Rectal smooth muscle tissue (tissue), 1 donor: Measurements from ENCODE around the gene USP13.
A peak's percentile ranks its signal among the peaks of the same experiment; 100 is the strongest.

Experiments used
- H3K27ac ChIP-seq: one replicate; pipeline ENCODE4 v1.7.0; 2013; ENCODE audit warnings: low read depth, low read length, inconsistent platforms
- H3K27me3 ChIP-seq: one replicate; pipeline ENCODE4 v1.7.0; 2013; ENCODE audit warnings: low read length; ENCODE audit not compliant: control insufficient read depth, insufficient read depth
- H3K36me3 ChIP-seq: one replicate; pipeline ENCODE4 v1.7.0; 2013; ENCODE audit warnings: low read length; ENCODE audit not compliant: control insufficient read depth, insufficient read depth
- H3K4me1 ChIP-seq: one replicate; pipeline ENCODE4 v1.7.0; 2013; ENCODE audit warnings: low read length; ENCODE audit not compliant: control insufficient read depth, insufficient read depth
- H3K4me3 ChIP-seq: one replicate; pipeline ENCODE4 v1.7.0; 2013; ENCODE audit warnings: low read length
- H3K9ac ChIP-seq: one replicate; pipeline ENCODE4 v1.7.0; 2013; ENCODE audit warnings: low read length

Gene USP13, protein sequence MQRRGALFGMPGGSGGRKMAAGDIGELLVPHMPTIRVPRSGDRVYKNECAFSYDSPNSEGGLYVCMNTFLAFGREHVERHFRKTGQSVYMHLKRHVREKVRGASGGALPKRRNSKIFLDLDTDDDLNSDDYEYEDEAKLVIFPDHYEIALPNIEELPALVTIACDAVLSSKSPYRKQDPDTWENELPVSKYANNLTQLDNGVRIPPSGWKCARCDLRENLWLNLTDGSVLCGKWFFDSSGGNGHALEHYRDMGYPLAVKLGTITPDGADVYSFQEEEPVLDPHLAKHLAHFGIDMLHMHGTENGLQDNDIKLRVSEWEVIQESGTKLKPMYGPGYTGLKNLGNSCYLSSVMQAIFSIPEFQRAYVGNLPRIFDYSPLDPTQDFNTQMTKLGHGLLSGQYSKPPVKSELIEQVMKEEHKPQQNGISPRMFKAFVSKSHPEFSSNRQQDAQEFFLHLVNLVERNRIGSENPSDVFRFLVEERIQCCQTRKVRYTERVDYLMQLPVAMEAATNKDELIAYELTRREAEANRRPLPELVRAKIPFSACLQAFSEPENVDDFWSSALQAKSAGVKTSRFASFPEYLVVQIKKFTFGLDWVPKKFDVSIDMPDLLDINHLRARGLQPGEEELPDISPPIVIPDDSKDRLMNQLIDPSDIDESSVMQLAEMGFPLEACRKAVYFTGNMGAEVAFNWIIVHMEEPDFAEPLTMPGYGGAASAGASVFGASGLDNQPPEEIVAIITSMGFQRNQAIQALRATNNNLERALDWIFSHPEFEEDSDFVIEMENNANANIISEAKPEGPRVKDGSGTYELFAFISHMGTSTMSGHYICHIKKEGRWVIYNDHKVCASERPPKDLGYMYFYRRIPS

DNA sequence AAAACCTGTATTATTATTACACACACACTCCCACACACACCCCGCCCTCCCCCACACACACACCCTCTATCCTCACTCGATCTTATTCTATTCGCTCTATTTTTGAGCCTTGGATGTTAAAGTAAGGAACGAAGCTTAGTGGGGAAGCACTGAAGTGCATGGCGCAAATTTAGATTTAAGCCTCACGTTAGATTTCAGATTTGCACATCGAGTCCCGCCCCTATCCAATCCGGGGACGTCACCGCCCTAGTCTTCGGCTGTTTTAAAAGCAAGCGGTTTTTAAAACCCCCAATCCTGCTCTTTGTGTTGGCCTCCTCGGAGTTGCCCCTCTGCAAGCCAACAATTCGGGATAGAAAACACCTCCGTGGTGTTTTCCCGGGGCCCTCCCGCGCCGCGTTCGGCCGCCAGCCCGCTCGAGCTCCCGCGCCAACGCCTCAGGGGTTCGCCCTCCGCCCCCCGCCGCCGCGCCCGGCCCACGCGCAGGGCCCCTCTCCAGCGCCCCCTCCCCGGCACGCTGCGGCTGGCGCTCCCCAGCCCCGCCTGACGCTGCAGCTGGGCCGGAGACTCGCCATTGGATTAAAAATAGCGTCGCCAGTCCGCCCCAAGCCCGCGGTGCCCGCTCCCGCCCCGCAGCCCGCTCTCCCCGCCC, at the start of gene USP13:
Gene USP13, plus strand, starts transcription at position 594 of the 649 bp plus-strand sequence. CDS start 186 bp downstream, outside the sequence.
- Histone ChIP-seq H3K27me3 (no peaks in the 10 kb centered on the region), H3K27ac (peak within 1 kb of the TSS; percentile 93), H3K4me1 (peaks cover 3% of the 10 kb centered on the region), H3K4me3 (peak within 1 kb of the TSS; percentile 94), H3K36me3 (no peaks in the 10 kb centered on the region), H3K9ac (peak within 1 kb of the TSS; percentile 49)

DNA sequence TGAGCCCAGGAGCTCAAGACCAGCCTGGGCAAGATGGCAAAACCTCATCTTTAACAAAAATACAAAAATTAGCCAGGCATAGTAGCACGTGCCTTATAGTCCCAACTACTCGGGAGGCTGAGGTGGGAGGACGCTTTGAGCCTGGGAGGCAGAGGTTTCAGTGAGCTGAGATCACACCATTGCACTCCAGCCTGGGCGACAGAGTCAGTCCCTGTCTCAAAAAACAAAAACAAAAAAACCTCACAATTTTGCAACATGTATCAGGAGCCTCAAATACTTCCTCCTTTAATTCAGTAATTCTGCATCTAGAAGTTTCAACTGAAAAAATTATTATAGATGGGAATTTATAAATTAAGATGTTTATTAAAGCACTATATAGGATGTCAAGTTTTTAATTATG, 49.5 kb upstream of the USP13 start:
- H3K36me3 ChIP-seq, result peaks cover 6% of the 10 kb centered on the region
- peaks cover 8% of the 10 kb centered on the region for H3K4me1 ChIP-seq
- no peaks in the 10 kb centered on the region for H3K27me3 ChIP-seq
- no peak overlapping the region for H3K9ac ChIP-seq
- no peak overlapping the region for H3K27ac ChIP-seq
- H3K4me3 ChIP-seq, result peak overlapping the region; percentile 9

DNA sequence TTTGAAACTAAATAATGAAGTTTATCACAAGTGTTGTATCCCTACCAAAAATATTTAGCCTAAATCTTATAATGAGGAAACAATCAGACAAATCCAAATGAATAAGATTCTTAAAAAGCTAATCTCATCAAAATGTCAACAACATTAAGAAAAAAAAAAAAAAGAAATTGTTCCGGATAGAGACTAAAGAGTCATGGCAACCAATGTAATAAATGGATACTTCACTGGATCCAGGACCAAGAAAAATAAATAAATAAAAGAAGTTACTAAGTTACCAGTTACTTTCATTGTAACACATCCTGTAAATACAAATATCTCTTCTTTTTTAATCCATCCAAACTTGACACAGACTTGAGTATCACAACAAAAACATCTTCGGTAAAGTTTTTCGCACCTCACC, 49.0 kb upstream of the USP13 start:
- H3K4me1 ChIP-seq, result peaks cover 8% of the 10 kb centered on the region
- peak overlapping the region; percentile 96 for H3K4me3 ChIP-seq
- peak overlapping the region; percentile 33 for H3K9ac ChIP-seq
- peak overlapping the region; percentile 94 for H3K27ac ChIP-seq
- peaks cover 6% of the 10 kb centered on the region for H3K36me3 ChIP-seq
- H3K27me3 ChIP-seq, result no peaks in the 10 kb centered on the region

DNA sequence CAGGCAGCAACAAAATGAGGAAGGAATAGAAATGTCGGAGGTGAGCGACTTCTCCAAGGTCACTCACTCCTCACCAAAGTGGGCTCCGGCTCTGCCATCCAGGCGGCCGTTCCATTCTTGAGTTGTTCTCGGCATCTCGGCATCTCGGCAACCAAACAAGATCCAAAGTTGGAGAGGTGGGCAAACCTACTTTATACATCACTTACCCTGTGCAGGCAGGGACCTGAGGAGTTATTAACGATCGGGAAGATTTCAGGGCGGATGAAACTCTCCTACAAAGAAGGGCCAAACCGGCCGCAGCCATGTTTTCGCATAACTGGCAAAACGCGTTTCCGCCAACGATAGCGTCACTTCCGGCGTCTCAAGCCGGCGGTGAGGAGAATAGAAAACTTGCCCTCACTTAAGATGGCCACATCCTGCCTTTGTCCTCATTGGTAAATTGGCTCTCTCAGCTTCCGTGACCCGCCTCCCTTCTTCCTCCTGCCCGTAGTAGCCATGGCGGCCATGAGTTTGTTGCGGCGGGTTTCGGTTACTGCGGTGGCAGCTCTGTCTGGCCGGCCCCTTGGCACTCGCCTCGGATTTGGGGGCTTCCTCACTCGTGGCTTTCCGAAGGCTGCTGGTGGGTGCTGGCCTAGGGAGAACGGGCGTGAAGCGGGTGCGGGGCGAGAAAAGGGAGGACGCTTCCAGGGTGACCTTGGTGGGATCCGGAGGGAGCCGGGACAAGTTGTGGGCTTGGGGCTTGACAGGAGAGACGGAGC, 48.3 kb upstream of the USP13 start, which contains the start of the genes MRPL47 and NDUFB5:
Gene MRPL47, minus strand, starts transcription at position 318 of the 758 bp plus-strand sequence. Its CDS starts 14 bp downstream, at position 304.
Gene NDUFB5, plus strand, starts transcription at position 474 of the 758 bp plus-strand sequence. Its CDS starts 22 bp downstream, at position 496.
- H3K27ac ChIP-seq, result peak within 1 kb of the TSS; percentile 94
- peaks cover 7% of the 10 kb centered on the region for H3K36me3 ChIP-seq
- H3K4me1 ChIP-seq, result peaks cover 8% of the 10 kb centered on the region
- no peaks in the 10 kb centered on the region for H3K27me3 ChIP-seq
- H3K9ac ChIP-seq, result peak within 1 kb of the TSS; percentile 88
- H3K4me3 ChIP-seq, result peak within 1 kb of the TSS; percentile 96

DNA sequence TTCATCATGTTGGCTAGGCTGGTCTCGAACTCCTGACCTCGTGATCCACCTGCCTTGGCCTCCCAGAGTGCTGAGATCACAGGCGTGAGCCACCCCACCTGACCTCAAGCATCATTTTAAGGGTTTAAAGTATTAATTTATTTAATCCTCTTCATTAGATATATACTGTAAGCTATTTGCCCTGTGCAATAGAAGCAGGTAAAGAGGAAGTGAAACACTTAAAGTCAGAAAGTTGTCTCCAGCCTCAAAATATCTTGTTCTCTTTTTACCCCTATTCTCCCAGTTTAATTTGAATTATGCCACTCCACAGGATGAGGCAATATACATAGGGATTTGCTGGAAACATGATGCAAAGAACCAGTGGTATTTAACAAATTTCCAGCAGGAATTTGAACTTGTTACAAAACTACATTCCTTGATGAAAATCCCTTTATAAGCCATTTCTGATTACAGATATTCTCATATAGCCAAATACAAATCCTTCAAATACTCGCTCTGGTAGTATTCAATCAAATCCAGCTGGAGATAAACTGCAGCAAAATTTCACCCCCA, 46.2 kb upstream of the USP13 start:
- Histone ChIP-seq H3K36me3 (peaks cover 2% of the 10 kb centered on the region), H3K27me3 (no peaks in the 10 kb centered on the region), H3K4me3 (no peak overlapping the region), H3K9ac (no peak overlapping the region), H3K27ac (no peak overlapping the region), H3K4me1 (peaks cover 8% of the 10 kb centered on the region)

DNA sequence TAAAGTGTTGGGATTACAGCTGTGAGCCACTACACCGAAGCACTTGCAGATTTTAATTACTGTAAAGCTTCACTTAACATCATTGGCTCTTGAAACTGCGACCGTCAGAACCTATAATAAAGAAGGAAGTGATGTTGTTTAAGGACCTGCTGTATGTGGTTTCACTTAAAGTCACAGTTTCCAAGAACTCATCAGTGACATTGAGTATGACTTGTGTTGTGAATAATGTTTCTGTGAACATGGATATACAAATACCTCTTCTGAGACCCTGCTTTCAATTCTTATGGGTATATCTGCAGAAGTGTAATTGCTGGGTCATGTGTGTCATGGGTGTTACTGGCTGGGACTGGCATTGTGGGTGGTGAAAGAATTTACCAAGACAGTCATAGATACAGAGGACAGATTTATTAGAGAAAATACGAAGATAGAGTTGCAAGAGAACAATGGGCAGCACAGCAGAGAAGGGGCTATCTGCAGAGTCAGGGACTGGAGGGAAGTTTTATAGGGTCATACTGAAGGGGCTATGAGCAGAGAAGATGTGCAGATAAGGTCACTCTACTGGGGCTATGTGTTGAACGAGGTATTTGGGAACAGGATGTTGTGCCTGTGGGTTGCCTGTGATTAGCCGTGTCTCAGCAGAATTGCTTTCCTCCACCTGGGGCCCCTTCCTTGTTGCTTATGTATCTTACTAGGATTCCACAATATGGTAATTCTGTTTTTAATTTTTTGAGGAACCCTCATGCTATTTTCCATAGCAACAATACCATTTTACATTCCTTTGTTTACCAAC, 43.7 kb upstream of the USP13 start:
- no peak overlapping the region for H3K27ac ChIP-seq
- peaks cover 2% of the 10 kb centered on the region for H3K4me1 ChIP-seq
- H3K4me3 ChIP-seq, result no peak overlapping the region
- peaks cover 2% of the 10 kb centered on the region for H3K36me3 ChIP-seq
- H3K9ac ChIP-seq, result no peak overlapping the region
- no peaks in the 10 kb centered on the region for H3K27me3 ChIP-seq

DNA sequence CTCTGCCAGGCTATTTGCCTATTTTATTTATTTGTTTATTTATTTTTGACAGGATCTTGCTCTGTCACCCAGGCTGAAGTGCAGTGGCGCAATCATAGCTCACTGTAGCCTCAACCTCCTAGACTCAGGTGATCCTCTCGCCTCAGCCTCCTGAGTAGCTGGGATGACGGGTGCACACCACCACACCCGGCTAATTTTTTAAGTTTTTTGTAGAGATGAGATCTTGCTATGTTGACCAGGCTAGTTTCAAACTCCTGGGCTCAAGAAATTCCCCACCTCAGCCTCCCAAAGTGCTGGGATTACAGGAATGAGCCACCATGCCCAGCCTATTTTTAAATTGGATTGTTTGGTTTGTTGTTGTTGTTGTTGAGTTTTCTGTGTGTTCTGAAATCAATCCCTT, 42.8 kb upstream of the USP13 start:
- Histone ChIP-seq H3K9ac (no peak overlapping the region), H3K27ac (no peak overlapping the region), H3K36me3 (peaks cover 2% of the 10 kb centered on the region), H3K4me1 (peaks cover 2% of the 10 kb centered on the region), H3K4me3 (no peak overlapping the region), H3K27me3 (no peaks in the 10 kb centered on the region)

DNA sequence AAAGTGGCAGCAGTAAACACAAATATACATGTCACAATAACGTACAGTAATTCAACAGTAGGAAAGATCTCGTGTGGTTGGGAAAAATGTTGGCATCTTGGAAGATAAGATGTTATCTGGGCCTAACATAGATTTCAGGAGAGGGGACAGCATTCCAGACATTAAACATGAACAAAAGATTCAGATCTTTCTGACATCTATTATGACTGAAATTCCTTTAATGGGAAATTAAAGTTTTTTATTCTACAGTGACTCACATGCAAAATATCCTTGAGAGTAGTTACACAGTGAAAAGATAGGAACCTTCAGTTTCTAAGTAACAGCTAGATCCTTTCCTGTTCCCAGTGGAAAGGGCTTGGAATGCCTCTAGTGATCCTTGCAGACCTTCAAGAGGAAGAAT, 39.0 kb upstream of the USP13 start:
- H3K27me3 ChIP-seq, result no peaks in the 10 kb centered on the region
- no peak overlapping the region for H3K9ac ChIP-seq
- H3K4me1 ChIP-seq, result no peaks in the 10 kb centered on the region
- H3K4me3 ChIP-seq, result no peak overlapping the region
- H3K27ac ChIP-seq, result no peak overlapping the region
- peaks cover 4% of the 10 kb centered on the region for H3K36me3 ChIP-seq

DNA sequence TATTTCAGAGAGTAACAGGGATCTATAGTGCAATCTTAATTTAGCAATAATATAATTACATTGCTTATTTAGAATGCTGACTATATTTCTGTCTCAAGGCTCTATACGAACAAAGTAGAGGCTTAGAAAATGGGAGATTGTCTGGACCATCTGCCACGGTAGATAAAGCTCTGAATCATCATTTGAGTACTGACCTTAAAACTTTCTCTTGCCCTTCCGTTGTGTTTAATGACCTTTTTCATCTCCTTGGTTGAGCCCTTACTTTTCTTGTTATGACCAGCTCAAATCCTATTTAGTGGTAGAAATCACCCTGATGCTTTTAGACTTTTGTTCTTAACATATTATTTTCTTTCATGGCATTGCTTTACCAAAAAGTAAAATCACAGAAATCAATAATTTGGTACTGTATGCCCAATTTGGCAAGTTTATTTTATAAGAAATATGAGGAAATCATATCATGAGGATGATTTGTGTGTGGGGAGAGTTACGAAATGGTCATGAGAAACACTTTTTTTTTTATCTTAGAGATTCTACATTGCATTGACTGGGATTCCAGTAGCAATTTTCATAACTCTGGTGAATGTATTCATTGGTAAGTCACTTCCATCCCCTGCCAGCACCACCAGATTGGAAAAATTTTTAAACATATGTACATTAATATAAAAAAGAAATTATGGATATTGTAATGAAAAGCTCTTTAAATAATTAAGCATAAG, 37.2 kb upstream of the USP13 start:
- Histone ChIP-seq H3K36me3 (peaks cover 3% of the 10 kb centered on the region), H3K27ac (no peak overlapping the region), H3K27me3 (no peaks in the 10 kb centered on the region), H3K4me1 (no peaks in the 10 kb centered on the region), H3K4me3 (no peak overlapping the region), H3K9ac (no peak overlapping the region)

DNA sequence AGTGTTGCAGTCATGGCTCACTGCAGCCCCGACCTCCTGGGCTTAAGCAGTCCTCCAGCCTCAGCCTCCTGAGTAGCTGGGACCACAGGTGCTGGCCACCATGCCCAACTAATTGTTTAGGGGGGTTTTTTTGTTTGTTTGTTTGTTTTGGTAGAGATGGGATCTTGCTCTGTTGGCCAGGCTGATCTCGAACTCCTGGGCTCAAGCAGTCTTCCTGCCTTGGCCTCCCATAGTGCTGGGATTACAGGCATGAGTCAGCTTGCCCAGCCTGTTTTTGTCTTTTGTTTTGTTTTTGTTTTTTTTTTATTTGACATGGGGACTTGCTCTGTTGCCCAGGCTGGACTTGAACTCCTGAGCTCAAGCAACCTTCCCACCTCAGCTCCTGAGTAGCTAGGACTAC, 30.8 kb upstream of the USP13 start:
- H3K4me1 ChIP-seq, result no peaks in the 10 kb centered on the region
- H3K4me3 ChIP-seq, result no peak overlapping the region
- H3K27ac ChIP-seq, result no peak overlapping the region
- H3K36me3 ChIP-seq, result peaks cover 13% of the 10 kb centered on the region
- H3K27me3 ChIP-seq, result no peaks in the 10 kb centered on the region
- no peak overlapping the region for H3K9ac ChIP-seq
